ENCODE data around the gene SPIN3. TPM values are rescaled to one million over a fixed set of nuclear protein-coding genes. Genes with fewer than 3 reads are reported as not detected.

SPIN3 gene
- total RNA-seq (2013; cell fraction: nucleolus; rRNA removed) = 55.3 and 58.0 TPM in 2 replicates
- total RNA-seq (2014; rRNA removed) (9.0 and 9.5 TPM in 2 replicates), total RNA-seq (2014; rRNA removed; fragmentation: Illumina TruSeq; extraction: Trizol) (7.1 and 7.8 TPM in 2 replicates), total RNA-seq (2021) (8.1 and 10.1 TPM in 2 replicates), polyA plus RNA-seq (2011; rRNA removed) (12.3 and 16.7 TPM in 2 replicates), polyA plus RNA-seq (2014; fragmentation: Illumina TruSeq; extraction: Trizol) (10.2 and 13.1 TPM in 2 replicates), polyA plus RNA-seq (2014; fragmentation: Nextera tagmentation; extraction: Ambion mirVana) (1 to 10 TPM; 2.1 to 2.4 TPM), polyA plus RNA-seq (2014; rRNA removed) (11.3 and 11.9 TPM in 2 replicates), polyA plus RNA-seq (2016; fragmentation: Nextera tagmentation; extraction: Ambion mirVana) (10 to 100 TPM in 1 of 2 experiments, 1 to 10 TPM in 1; 6.5 to 10.1 TPM), polyA minus RNA-seq (2011; rRNA and poly(A)+ RNA removed) (8.0 and 9.1 TPM in 2 replicates), Bru-seq, nascent RNA (percentile 86 among the genes with signal in this experiment), BruChase-seq, experiment 1, labeled RNA remaining after a 6-hour chase (percentile 93 among the genes with signal in this experiment), BruChase-seq, experiment 2, labeled RNA remaining after a 2-hour chase (percentile 95 among the genes with signal in this experiment)
- polyA plus RNA-seq (2011; ENCODE audit: low read depth) = 6.3 TPM
- 5.9 and 6.5 TPM in 2 replicates for polyA plus RNA-seq (2011; cell fraction: cytosol; rRNA removed)
- polyA plus RNA-seq (2011; cell fraction: nucleus; rRNA removed) = 32.4 and 33.0 TPM in 2 replicates
- polyA plus RNA-seq (2012) = 7.9 and 8.1 TPM in 2 replicates
- polyA minus RNA-seq (2011; cell fraction: cytosol; rRNA and poly(A)+ RNA removed) = 2.2 and 3.6 TPM in 2 replicates
- 18.3 and 24.3 TPM in 2 replicates for polyA minus RNA-seq (2011; cell fraction: nucleus; rRNA and poly(A)+ RNA removed)
- long read RNA-seq, experiment 1, partial matches to known transcripts = 0 of 4 reads
- long read RNA-seq, experiment 1, other reads (novel, unspliced or antisense) = 3 of 4 reads
- long read RNA-seq, experiment 2, full-length matches to known transcripts = 17 of 28 reads
- long read RNA-seq, experiment 2, partial matches to known transcripts = 3 of 28 reads
- long read RNA-seq, experiment 2, other reads (novel, unspliced or antisense) = 8 of 28 reads

DNA sequence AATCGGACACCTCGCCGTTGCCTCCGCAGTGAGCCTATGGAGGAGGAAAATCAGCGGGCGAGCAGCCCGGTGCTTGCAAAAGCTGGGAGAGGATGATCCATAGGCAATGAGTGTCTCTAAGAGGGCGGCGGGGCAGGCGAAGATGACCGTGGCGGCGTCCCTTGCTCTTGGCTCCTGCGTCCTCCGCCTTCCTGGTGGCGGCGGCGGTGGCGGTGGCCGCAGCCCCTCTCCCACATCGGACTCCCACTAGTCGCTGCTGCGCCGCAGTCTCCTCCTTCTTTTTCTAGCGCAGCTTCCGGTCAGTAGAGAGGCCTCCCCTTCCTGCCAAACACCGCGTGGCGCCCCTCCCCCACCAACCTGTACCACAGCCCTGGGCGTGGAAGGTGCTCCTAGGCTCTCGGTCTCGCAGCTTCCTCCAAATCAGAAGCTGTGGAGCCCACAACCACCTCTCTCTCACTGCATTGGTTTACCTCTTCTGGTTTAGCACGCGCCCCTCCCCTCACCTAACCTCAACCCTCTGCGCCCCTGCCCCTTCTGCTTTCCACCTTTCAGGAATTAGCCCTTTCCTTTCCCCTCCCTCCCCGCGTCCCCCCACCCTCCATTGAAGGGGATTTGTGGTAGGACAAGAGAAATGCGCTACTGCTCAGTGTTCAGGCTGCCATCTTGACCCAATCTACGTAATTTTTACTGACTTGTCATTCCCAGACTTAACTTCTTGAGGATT is at the start of gene SPIN3:
Gene SPIN3 (minus strand): TSS at position 271 of the 724 bp plus-strand sequence. CDS start 594 bp downstream, outside the sequence.
- 43% methylated on average over 37 of the region's 39 CpGs for WGBS (ENCODE audit: insufficient coverage, insufficient replicate concordance, low lambda C conversion rate, missing lambda C conversion rate)
- peak within 1 kb of the TSS; percentile 70 for H3K9ac ChIP-seq (ENCODE audit: control insufficient read depth, insufficient read depth, low read length)
- in situ Hi-C loops (cut with MboI) (loop anchor here (10.0 to 25.0 kb wide), 6 partner anchors 142 to 1283 kb away; partner anchors contain the start of genes FAAH2, RRAGB, SPIN2A and UBQLN2), intact Hi-C loops (cut with micrococcal nuclease; ENCODE audit: unreplicated experiment) (loop anchor here (1.0 to 10.0 kb wide), 3 partner anchors 126 to 599 kb away; partner anchors contain the start of genes SPIN2B and ZXDB)
- no peaks in the 10 kb centered on the region for H3K36me3 ChIP-seq (ENCODE audit: control insufficient read depth in 2 of 2, insufficient read depth in 2 of 2, low read length in 1 of 2)
- SMC1A ChIA-PET (ENCODE audit: uncharacterized antibody, unreplicated experiment) = interaction anchor here (1.1 to 1.8 kb wide), 2 partner anchors 13 to 16 kb away, joined by 4 to 5 read pairs; no protein-coding TSS in a partner anchor
- H3K4me3 ChIP-seq = peak within 1 kb of the TSS; percentile 72
- no peaks in the 10 kb centered on the region; the same call in 1 of the 2 replicates for H3K4me1 ChIP-seq (ENCODE audit: control insufficient read depth, insufficient read depth, low read length)
- DNase-seq (ENCODE audit: low read depth, low spot score) (peak; percentile 56), FAIRE-seq (peak; percentile 62), ATAC-seq (peak; percentile 95)
- H3K27me3 ChIP-seq (replicated peaks in 1 of 2; ENCODE audit: control insufficient read depth in 2 of 2, insufficient read depth in 2 of 2, low read length in 1 of 2) = no peaks in the 10 kb centered on the region
- H3K27ac ChIP-seq (ENCODE audit: control insufficient read depth, insufficient read depth) = peak within 1 kb of the TSS; percentile 45
- BruUV-seq (replicated peaks) = no TSS peak
- H4K20me1 ChIP-seq (ENCODE audit: control insufficient read depth, insufficient read depth) = no peaks in the 10 kb centered on the region
- H3K4me2 ChIP-seq (ENCODE audit: control insufficient read depth, insufficient read depth) = peak within 1 kb of the TSS; percentile 53
- CTCF ChIA-PET = interaction anchor here (1.6 kb wide), 1 partner anchor 9 kb away, joined by 6 read pairs; no protein-coding TSS in a partner anchor
- RAD21 ChIA-PET (ENCODE audit: unreplicated experiment) = interaction anchor here (1.1 to 1.2 kb wide), 3 partner anchors 9 to 126 kb away, joined by 3 to 4 read pairs (median 3); partner anchors contain the start of gene SPIN2B
- H3K9me3 ChIP-seq (replicated peaks; ENCODE audit: control insufficient read depth, insufficient read depth, low read length) = no peaks in the 10 kb centered on the region
- peak within 1 kb of the TSS; percentile 71 for H2AFZ ChIP-seq (ENCODE audit: control insufficient read depth, low read depth, low read length)
- H3K79me2 ChIP-seq (ENCODE audit: control insufficient read depth, insufficient read depth, low read length) = no peaks in the 10 kb centered on the region; the same call in 1 of the 2 replicates
- POLR2A ChIA-PET = interaction anchor here (0.7 to 1.4 kb wide), 2 partner anchors 10 to 126 kb away, joined by 3 to 5 read pairs; partner anchors contain the start of gene SPIN2B
- TF ChIP-seq, protein P1, sequence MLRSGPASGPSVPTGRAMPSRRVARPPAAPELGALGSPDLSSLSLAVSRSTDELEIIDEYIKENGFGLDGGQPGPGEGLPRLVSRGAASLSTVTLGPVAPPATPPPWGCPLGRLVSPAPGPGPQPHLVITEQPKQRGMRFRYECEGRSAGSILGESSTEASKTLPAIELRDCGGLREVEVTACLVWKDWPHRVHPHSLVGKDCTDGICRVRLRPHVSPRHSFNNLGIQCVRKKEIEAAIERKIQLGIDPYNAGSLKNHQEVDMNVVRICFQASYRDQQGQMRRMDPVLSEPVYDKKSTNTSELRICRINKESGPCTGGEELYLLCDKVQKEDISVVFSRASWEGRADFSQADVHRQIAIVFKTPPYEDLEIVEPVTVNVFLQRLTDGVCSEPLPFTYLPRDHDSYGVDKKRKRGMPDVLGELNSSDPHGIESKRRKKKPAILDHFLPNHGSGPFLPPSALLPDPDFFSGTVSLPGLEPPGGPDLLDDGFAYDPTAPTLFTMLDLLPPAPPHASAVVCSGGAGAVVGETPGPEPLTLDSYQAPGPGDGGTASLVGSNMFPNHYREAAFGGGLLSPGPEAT (IDR thresholded peaks at IDR 0.05; ENCODE audit: low read depth) = no peak
- TF ChIP-seq, protein P2, sequence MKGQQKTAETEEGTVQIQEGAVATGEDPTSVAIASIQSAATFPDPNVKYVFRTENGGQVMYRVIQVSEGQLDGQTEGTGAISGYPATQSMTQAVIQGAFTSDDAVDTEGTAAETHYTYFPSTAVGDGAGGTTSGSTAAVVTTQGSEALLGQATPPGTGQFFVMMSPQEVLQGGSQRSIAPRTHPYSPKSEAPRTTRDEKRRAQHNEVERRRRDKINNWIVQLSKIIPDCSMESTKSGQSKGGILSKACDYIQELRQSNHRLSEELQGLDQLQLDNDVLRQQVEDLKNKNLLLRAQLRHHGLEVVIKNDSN (IDR thresholded peaks at IDR 0.05; ENCODE audit: borderline replicate concordance, extremely low read length, insufficient read depth, low read depth, low read length) = no peak
- 0 out of 2 replicates have a peak, but pooled peaks have one; percentile 12 for TF ChIP-seq HCFC1 (IDR thresholded peaks at IDR 0.05; ENCODE audit: low read length)
- TF ChIP-seq NFYB (IDR thresholded peaks at IDR 0.05; ENCODE audit: insufficient read depth, low read depth, low read length) = 0 out of 2 replicates have a peak, but pooled peaks have one; percentile 24
- TF ChIP-seq, protein P3, sequence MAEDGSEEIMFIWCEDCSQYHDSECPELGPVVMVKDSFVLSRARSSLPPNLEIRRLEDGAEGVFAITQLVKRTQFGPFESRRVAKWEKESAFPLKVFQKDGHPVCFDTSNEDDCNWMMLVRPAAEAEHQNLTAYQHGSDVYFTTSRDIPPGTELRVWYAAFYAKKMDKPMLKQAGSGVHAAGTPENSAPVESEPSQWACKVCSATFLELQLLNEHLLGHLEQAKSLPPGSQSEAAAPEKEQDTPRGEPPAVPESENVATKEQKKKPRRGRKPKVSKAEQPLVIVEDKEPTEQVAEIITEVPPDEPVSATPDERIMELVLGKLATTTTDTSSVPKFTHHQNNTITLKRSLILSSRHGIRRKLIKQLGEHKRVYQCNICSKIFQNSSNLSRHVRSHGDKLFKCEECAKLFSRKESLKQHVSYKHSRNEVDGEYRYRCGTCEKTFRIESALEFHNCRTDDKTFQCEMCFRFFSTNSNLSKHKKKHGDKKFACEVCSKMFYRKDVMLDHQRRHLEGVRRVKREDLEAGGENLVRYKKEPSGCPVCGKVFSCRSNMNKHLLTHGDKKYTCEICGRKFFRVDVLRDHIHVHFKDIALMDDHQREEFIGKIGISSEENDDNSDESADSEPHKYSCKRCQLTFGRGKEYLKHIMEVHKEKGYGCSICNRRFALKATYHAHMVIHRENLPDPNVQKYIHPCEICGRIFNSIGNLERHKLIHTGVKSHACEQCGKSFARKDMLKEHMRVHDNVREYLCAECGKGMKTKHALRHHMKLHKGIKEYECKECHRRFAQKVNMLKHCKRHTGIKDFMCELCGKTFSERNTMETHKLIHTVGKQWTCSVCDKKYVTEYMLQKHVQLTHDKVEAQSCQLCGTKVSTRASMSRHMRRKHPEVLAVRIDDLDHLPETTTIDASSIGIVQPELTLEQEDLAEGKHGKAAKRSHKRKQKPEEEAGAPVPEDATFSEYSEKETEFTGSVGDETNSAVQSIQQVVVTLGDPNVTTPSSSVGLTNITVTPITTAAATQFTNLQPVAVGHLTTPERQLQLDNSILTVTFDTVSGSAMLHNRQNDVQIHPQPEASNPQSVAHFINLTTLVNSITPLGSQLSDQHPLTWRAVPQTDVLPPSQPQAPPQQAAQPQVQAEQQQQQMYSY (CRISPR knock-in tag; IDR thresholded peaks at IDR 0.05) = no peak
- TF ChIP-seq ATF7 (IDR thresholded peaks at IDR 0.05; ENCODE audit: low read depth) = no peak
- TF ChIP-seq ZBED1 (IDR thresholded peaks at IDR 0.05; ENCODE audit: borderline replicate concordance) = no peak
- no peak for TF ChIP-seq NFIC (IDR thresholded peaks at IDR 0.05; ENCODE audit: low read depth, low read length)
- TF ChIP-seq HDAC6 (IDR thresholded peaks at IDR 0.05; ENCODE audit: unreplicated experiment) = no peak
- TF ChIP-seq SMAD1 (IDR thresholded peaks at IDR 0.05; ENCODE audit: low read depth, partially characterized antibody) = no peak
- no peak for TF ChIP-seq MYB (IDR thresholded peaks at IDR 0.05; ENCODE audit: borderline replicate concordance, low read depth, low read length)

Data from GM12878 (cell line).